Thyroid gland (tissue), 4 donors: ENCODE results near the gene RMND5A. TPM values are rescaled to one million over a fixed set of nuclear protein-coding genes. Genes with fewer than 3 reads are reported as not detected.

ENCODE experiments used
- DNase-seq, 2 donors: peaks; one replicate each; pipeline ENCODE4 v3.0.0-alpha.2; 2019
- H3K27ac ChIP-seq, 3 donors: fragments of 200-600 bp; sonication (generic); 1 replicate in 2 of 3; 2 replicates in 1 of 3; pipeline ENCODE4 v1.5.1; 2016 to 2019; ENCODE audit warnings: mild to moderate bottlenecking in 1 of 3, moderate library complexity in 1 of 3
- H3K27me3 ChIP-seq: fragments of 200-600 bp; sonication (generic); one replicate; pipeline ENCODE4 v1.5.1; 2019
- H3K36me3 ChIP-seq, 2 donors: fragments of 200-600 bp; sonication (generic); one replicate each; pipeline ENCODE4 v1.5.1; 2016 to 2019
- H3K4me1 ChIP-seq, 2 donors: fragments of 200-600 bp; sonication (generic); one replicate each; pipeline ENCODE4 v1.5.1; 2017 to 2019
- H3K4me3 ChIP-seq, 3 donors: fragments of 200-600 bp; sonication (generic); replicated peaks in 1 of 3; 1 replicate in 2 of 3; 2 replicates in 1 of 3; pipeline ENCODE4 v1.5.1; 2016; ENCODE audit warnings: mild to moderate bottlenecking in 1 of 3
- H3K9me3 ChIP-seq: fragments of 200-600 bp; sonication (generic); one replicate; pipeline ENCODE4 v1.5.1; 2017
- POLR2A ChIP-seq, 2 donors: fragments of 450-650 bp; IDR thresholded peaks; one replicate each; pipeline ENCODE4 v1.6.1; 2017; ENCODE audit warnings: antibody characterized with exemption in 2 of 2, mild to moderate bottlenecking in 2 of 2, moderate library complexity in 1 of 2
- WGBS, 2 donors: methylation state at CpG; one replicate each; pipeline ENCODE4 v1.1.5; 2017; 5-methylcytosine and 5-hydroxymethylcytosine counted together
- intact Hi-C: fragments of 100-400 bp; cut with DNase I; formaldehyde crosslinking; loops from one replicate; pipeline ENCODE4 v1.15.1; 2023
- total RNA-seq, 4 donors: library from RNA; depleted of rRNA; stranded (reverse); fragments of >200 nt; gene quantifications; one replicate each; pipeline ENCODE4 v1.2.3, GENCODE V29; 2016
- TF ChIP-seq, protein P1 (sequence below), 6 experiments: fragments of 200-600 bp in 3 of 6; fragments of 450-650 bp in 3 of 6; sonication (generic) in 3 of 6; IDR thresholded peaks; one replicate each; pipeline ENCODE4 v1.5.1; 2016 to 2019; ENCODE audit warnings: antibody characterized with exemption in 6 of 6, mild to moderate bottlenecking in 2 of 6, inconsistent platforms in 1 of 6, moderate library complexity in 1 of 6

RMND5A gene
- total RNA-seq, 4 donors from 2014 or later, result 29.0 to 45.5 (median 41.0) TPM

DNA sequence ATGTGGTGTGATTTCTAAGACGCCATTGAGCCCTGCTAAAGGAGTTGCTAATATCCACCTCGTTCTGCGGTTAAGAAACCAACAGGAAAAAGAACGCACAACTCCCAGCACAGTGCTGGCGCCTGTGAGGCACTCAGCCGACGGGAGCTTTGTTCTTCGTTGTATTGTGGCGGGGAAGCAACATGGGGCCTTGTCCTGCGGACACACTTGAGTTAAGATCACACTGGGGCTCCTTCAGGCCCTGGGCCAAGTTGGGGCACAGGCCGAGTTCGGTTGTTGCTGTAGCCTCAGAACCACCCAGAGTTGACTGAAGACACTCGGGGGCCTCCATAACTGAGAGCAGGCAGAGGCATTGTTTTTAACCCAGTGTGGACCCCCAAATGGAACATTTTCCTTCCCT lies 101.2 kb downstream of the RMND5A start:
- DNase-seq, result no peak
- no peaks in the 10 kb centered on the region for H3K4me1 ChIP-seq
- H3K27ac ChIP-seq, result no peak overlapping the region
- H3K36me3 ChIP-seq, result no peaks in the 10 kb centered on the region
- H3K9me3 ChIP-seq, result no peaks in the 10 kb centered on the region
- TF ChIP-seq, protein P1, sequence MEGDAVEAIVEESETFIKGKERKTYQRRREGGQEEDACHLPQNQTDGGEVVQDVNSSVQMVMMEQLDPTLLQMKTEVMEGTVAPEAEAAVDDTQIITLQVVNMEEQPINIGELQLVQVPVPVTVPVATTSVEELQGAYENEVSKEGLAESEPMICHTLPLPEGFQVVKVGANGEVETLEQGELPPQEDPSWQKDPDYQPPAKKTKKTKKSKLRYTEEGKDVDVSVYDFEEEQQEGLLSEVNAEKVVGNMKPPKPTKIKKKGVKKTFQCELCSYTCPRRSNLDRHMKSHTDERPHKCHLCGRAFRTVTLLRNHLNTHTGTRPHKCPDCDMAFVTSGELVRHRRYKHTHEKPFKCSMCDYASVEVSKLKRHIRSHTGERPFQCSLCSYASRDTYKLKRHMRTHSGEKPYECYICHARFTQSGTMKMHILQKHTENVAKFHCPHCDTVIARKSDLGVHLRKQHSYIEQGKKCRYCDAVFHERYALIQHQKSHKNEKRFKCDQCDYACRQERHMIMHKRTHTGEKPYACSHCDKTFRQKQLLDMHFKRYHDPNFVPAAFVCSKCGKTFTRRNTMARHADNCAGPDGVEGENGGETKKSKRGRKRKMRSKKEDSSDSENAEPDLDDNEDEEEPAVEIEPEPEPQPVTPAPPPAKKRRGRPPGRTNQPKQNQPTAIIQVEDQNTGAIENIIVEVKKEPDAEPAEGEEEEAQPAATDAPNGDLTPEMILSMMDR (IDR thresholded peaks at IDR 0.05), result no peak
- no peak for TF ChIP-seq POLR2A (IDR thresholded peaks at IDR 0.05)
- H3K4me3 ChIP-seq, result no peak overlapping the region
- no peaks in the 10 kb centered on the region for H3K27me3 ChIP-seq
- intact Hi-C loops, result no loop called here
- 55 to 65% methylated on average over 12 to 13 of the region's 13 CpGs for WGBS, 2 donors

DNA sequence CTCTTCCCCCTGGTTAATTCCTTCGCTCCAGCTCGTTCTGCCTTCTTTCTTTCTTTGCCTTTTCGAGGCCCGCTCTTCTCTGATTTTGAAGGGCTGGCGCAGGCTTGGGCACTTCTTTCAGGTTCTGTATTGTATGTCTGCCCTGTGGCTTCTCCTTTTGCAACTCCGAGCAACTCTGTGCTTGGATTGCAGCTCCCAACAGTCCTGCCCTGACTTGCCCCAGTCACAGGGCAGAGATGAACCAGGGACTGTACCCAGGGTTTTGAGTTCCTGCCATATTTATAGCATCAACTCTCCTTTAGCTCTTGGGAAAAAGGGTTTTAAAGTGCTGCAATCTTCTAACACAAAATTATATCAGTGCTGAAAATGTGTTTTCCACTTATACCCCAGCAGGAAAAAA lies 101.8 kb downstream of the RMND5A start:
- no peak for DNase-seq
- Histone ChIP-seq H3K27me3 (no peaks in the 10 kb centered on the region), H3K4me1 (no peaks in the 10 kb centered on the region), H3K4me3 (no peak overlapping the region), H3K9me3 (no peaks in the 10 kb centered on the region), H3K27ac (no peak overlapping the region), H3K36me3 (no peaks in the 10 kb centered on the region)
- WGBS, 2 donors, result 89 to 94% methylated on average over 6 of the region's 6 CpGs
- no peak for TF ChIP-seq POLR2A (IDR thresholded peaks at IDR 0.05)
- TF ChIP-seq, protein P1 (IDR thresholded peaks at IDR 0.05), result no peak
- intact Hi-C loops, result no loop called here

DNA sequence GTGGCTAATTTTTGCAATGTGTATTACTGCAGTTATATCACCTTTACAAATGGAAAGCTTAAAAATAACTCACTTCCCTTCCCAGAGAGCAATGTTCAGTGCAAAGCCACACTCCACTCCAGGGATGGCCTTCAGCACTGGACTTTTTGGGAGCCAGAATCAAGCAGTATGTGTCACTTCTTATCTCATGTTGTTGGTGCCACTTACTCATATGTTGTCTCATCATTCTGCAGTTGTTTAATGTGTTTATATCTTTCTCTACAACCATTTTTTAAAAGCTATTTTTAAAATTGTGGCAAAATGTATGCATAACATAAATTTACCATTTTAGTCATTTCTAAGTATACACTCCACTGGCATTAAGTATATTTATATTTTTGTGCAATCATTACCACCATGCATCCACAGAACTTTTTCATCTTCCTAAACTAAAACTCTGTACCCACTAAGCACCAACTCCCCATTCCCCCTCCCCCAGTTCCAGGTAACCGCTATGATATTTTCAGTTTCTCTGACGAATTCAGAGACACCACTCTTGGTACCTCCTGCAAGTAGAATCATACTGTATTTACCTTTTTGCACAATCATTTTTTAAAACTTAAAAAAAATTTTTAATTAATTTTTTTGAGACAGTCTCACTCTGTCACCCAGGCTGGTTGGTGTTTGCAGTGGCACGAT lies 102.7 kb downstream of the RMND5A start:
- Histone ChIP-seq H3K4me3 (no peak overlapping the region), H3K9me3 (no peaks in the 10 kb centered on the region), H3K4me1 (no peaks in the 10 kb centered on the region), H3K27me3 (no peaks in the 10 kb centered on the region), H3K36me3 (no peaks in the 10 kb centered on the region), H3K27ac (no peak overlapping the region)
- 63 to 79% methylated on average over 3 of the region's 3 CpGs for WGBS, 2 donors
- TF ChIP-seq POLR2A (IDR thresholded peaks at IDR 0.05), result no peak
- TF ChIP-seq, protein P1 (IDR thresholded peaks at IDR 0.05), result no peak
- no peak for DNase-seq
- intact Hi-C loops, result no loop called here

DNA sequence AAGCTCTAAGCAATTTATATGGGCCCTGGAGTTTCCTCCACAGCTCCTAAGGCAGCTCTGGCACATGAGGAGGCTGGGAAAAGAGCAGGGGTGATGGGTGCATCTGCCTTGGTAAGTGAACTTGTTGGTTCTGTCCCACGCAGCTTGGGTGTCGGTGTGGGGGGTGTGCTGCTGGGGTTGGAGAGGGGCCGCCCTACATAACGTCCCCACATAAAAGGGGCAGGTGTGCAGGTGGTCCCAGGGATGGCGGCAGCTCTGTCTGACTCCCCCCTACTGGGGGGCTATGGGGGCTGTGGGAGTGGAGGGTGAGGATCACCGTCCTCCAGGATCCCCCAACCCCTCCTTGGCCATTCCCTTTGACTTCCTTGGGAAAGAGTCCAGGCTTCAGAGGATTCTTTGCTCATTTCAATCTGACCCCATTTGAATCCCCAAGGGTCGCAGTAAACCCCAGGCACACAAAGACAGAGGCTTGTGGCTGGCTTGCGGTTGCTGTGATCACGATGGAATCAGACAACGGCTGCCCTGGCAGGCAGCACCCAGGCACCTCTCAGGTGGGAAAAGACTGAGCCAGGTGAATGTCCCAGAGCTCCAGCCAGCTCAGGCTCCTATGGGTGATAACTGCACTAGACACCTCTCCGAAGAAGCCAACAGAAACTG lies 105.1 kb downstream of the RMND5A start:
- TF ChIP-seq, protein P1 (IDR thresholded peaks at IDR 0.05), result no peak
- TF ChIP-seq POLR2A (IDR thresholded peaks at IDR 0.05), result no peak
- Histone ChIP-seq H3K9me3 (no peaks in the 10 kb centered on the region), H3K27me3 (no peaks in the 10 kb centered on the region), H3K4me3 (no peak overlapping the region), H3K4me1 (no peaks in the 10 kb centered on the region), H3K36me3 (no peaks in the 10 kb centered on the region), H3K27ac (no peak overlapping the region)
- intact Hi-C loops, result no loop called here
- no peak for DNase-seq
- WGBS, 2 donors, result 85 to 89% methylated on average over 11 of the region's 11 CpGs

DNA sequence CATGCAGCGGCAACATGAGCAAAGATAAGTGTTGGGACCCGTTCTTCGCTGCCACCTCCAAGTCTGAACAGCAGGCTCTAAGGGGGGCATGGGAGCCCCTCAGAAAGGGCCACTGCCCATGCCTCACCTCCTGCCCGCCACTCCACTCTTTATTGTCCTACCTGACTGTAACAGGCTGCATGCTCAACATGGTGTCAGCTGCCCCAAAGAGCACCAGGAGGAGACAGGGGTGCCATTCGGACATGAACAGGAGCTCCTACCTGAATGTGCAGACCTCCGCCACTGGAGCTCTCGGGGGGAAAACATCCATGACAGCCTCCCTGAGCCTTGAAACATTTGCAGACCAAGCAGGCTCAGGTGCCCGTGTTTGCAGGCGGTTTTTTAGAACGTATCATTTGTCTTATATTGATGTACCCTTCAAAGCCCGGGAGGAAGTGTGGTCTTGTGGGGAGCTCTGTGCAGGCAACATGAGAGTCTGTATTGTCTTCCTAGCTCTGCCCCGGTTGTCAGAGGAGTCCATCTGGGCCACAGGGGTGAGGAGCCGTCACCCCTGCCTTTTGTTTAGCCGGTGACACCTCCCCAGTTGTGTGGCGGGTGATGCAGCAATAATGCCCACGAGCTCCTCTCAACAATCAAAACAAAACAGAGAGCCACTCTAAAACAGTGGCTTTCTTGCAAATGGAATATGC lies 105.7 kb downstream of the RMND5A start:
- intact Hi-C loops, result no loop called here
- H3K27me3 ChIP-seq, result no peaks in the 10 kb centered on the region
- TF ChIP-seq, protein P1 (IDR thresholded peaks at IDR 0.05), result no peak
- TF ChIP-seq POLR2A (IDR thresholded peaks at IDR 0.05), result no peak
- no peak overlapping the region for H3K27ac ChIP-seq
- peak in 1 of 2 donors; percentile 30 for DNase-seq
- WGBS, 2 donors, result 56 to 68% methylated on average over 14 to 16 of the region's 16 CpGs
- H3K4me3 ChIP-seq, result no peak overlapping the region
- no peaks in the 10 kb centered on the region for H3K9me3 ChIP-seq
- no peaks in the 10 kb centered on the region for H3K36me3 ChIP-seq
- H3K4me1 ChIP-seq, result no peaks in the 10 kb centered on the region
